Stimulated activated CD4-positive, alpha-beta T cell treated with anti-CD3 and anti-CD28 coated beads, Interleukin-2, amount 100 ng/mL, for 24 hours (primary cell): Measurements from ENCODE around the gene ESYT3.
"Not testable (repeated sequence)": the region's sequence is repeated elsewhere in the genome, so short reads cannot be mapped to it uniquely, and the experiment has no call there.

Experiments
- DNase-seq, 2 donors: peaks; one replicate each; pipeline ENCODE4 v3.0.0-alpha.2; 2020

The ESYT3 gene

GRCh38 chr3:138408751-138409570 lies 25.5 kb upstream of the ESYT3 start:
- DNase-seq = no peak

DNA sequence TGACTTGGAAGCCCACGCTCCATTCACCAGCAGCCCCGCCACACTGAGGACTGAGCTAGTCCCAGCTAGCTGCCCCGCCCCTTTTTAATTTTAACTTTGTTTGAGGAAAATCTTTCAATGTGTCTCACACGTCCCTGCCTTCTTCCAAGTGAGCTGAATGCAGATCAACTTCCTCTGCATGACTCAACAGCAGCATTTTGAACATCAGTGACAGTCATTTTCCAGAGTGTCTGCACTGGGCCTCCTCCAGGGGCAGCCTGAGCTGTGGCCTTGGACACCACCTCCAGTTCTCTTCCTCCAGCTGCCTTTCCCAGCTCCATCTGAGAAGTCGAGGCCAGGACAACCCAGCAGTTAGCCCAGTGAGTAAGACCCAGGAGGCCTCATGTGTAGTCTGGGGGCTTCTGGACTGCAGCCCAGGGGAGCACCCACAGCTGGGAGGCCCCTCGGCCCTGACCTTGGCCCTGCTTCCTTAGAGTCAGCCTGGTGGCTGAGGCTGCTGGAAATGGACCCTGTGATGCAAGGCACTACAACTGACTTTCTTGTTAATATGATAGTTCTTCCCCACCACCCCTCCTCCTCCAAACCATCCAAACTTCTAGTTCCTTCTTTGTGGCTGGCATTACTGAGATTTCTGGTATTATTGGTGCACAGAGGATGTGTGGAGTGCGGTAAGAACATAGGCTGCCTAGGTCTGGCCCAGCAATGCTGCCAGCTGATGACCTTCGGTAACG lies 21.4 kb upstream of the ESYT3 start:
- DNase-seq = no peak

GRCh38 chr3:138416236-138416635 lies 18.2 kb upstream of the ESYT3 start:
- not testable (repeated sequence) for DNase-seq

- peak; percentile 68 to 70 for DNase-seq
Measured at GRCh38 chr3:138417559-138417982, 16.8 kb upstream of the ESYT3 start.

- DNase-seq = no peak
Measured at GRCh38 chr3:138418601-138419206, 15.7 kb upstream of the ESYT3 start.

DNA sequence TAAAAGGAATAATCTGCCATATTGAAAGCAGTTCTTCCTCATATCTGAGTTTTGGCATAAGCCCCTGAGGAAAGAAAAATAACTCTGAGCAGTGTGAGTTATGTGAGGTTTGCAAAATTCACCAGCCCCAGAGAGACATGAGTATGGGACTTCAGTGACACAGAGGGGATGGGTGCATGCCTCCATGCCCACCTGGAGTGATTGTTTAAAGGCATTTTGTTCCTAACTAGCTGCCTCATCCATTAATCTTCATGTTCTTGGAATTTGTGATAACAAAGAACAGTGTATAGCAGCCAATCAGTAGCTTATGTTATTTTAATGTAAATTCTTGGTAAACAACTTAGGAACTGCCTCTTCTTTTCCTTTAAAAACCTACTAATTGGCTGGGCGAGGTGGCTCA lies 11.1 kb upstream of the ESYT3 start:
- no peak for DNase-seq

GRCh38 chr3:138424323-138424722 lies 10.1 kb upstream of the ESYT3 start:
- no peak for DNase-seq

GRCh38 chr3:138426211-138426610 lies 8.2 kb upstream of the ESYT3 start:
- no peak for DNase-seq

- not testable (repeated sequence) for DNase-seq
Measured at GRCh38 chr3:138426754-138427153, 7.7 kb upstream of the ESYT3 start.

DNA sequence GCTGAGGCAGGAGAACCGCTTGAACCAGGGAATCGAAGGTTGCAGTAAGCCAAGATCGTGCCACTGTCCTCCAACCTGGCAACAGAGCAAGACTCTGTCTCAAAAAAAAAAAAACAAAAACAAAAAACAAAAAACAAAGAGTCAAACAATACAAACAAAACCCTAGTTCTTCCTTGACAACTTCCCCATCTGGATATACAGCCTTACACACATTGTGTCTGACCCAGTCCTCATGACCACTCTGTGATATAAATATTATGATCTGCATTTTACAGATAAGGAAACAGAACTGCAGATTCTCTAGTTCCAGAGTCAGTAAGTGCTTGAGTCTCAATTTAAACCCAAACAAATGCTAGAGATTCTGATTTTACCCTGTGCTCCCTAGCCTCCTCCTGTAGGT lies 4.8 kb upstream of the ESYT3 start:
- DNase-seq = no peak

- DNase-seq = no peak
Measured at GRCh38 chr3:138432576-138433240, 1.7 kb upstream of the ESYT3 start.

DNA sequence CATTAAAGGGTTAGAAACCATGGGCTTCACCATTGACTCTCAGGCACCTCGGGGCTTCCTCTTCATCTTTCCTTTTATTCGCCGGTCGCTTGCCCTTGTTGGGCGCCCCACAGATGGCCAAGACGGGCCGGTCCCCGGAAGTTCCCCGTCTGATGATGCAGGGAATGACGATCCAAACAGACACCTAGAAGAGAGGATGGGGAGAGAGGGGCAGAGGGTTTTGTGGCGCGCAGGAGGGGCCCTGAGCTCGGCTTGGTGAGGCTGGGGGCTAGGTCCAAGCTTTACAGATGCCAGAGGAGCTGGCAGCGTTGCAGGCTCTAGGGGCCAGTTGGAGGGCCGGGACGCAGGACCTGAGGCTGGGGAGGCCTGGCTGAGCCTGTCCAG lies 532 bp upstream of the ESYT3 start:
- DNase-seq = no peak

GRCh38 chr3:138434875-138435772 lies 708 bp downstream of the ESYT3 start:
- peak in 1 of 2 donors; percentile 27 for DNase-seq

GRCh38 chr3:138435840-138436239 lies 1.4 kb downstream of the ESYT3 start:
- DNase-seq = no peak

DNA sequence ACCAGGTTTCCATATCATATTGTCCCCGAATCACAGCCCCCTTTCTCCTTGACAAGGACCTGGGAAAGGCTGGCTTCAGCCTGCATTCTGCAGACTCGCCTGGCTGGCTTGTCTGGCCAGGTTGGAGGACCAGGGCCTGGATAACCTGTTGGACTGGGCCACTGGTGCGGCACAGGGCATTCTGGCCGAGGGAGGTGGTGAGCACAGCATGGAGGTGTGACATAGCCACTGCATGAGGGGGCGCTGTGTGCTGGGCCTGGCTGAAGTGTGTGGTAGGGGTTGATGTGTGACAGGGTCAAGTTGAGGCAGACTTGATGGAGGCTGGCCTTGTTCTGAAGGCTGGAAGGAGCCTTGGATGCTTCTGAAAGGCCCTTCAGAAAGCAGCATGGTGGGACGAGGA lies 2.9 kb downstream of the ESYT3 start:
- no peak for DNase-seq

GRCh38 chr3:138438896-138439295 lies 4.5 kb downstream of the ESYT3 start:
- no peak for DNase-seq

DNA sequence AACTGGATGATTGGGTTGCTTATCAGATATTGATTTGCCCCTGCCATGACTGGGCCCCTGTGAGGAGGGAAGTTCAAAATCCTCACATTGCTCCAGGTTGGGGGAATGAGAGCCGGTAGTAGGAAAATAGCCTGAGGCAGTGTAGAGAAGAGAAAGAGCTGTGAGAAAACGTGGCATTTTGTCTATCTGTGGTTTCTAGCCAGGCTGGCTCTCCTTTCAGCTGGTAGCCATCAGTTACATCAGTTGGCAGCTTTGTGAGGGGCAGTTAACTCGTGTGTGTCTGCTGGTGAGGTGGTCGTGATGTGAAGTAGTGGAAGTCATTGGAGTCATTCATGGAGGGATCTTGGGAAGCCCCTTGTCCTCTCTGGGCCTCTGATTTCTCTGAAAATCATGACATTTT lies 5.2 kb downstream of the ESYT3 start:
- no peak for DNase-seq

GRCh38 chr3:138440121-138440521 lies 5.7 kb downstream of the ESYT3 start:
- DNase-seq = no peak

DNA sequence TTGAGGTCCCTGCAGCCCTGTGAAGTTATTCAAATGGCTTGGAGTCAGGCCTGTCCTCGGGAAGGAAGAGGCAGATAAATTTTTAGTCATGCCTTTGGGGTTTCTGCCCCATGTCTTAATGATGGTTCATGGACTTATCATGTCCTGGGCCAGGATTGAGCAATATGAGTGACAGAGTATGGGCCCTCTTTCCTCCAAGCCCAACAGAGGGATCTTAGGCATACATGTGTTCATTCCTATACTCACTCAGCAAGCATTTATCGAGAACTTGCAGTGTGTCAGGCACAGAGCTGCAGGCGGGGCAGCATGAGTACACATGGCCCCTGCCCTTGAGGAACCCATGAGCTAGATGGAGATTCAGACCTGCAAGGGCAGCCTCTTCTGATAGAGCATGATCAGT lies 6.2 kb downstream of the ESYT3 start:
- DNase-seq = no peak

DNA sequence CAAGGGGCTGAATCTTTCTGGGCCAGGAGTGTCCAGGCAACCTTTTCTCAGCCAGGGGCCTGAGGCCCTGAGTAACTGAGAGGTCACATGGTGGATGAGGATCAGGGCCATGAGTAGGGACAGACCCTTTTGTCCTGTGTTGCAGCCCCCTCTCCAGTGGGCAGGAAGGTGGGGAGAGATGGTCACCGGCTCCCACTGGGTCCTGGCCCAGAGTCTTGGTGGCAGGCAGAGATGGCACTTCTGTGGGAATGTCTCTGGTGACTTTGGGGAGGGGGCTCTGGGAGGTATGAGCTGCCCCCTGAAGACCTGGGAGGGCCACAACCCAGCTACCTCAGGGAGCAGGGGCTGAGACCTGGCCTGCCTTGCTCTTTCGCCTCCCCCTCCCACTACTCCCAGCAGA lies 6.8 kb downstream of the ESYT3 start:
- DNase-seq = no peak

DNA sequence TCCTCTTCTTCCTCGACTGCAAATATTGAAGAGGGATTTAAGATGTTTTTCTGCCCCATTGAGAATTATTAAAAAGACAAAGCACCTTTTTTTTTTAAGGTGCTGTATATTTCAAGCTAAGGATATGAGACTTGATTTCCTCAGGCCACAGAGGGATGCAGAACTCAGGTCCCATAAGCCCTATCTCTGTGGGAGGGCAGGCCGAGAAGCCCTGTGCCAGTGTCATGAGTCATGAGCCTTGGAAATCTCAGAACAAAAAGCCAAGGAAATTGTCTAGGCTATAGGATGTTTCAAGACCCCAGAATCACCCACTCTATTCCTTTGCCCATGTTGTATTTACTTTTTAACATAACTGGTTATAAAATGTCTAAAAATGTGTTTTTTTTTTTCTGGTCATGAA lies 7.3 kb downstream of the ESYT3 start:
- DNase-seq = no peak

- no peak for DNase-seq
Measured at GRCh38 chr3:138442433-138442832, 8.0 kb downstream of the ESYT3 start.
